RWPE1 (cell line): ENCODE measurements around the gene ZNF208.

Experiments used
- CTCF ChIA-PET: fragments of 350-600 bp; sonication (Branson Sonifier 250); formaldehyde crosslinking; extraction: SDS; loops from one replicate; lab custom pipeline; 2021; lab: Yijun Ruan, JAX
- POLR2A ChIA-PET: fragments of 400-600 bp; formaldehyde crosslinking; extraction: SDS; loops from one replicate; lab custom pipeline; 2020; ENCODE audit warnings: antibody characterized with exemption; ENCODE audit not compliant: low non-redundant PET; lab: Yijun Ruan, JAX
- DNase-seq: peaks from one replicate; pipeline ENCODE4 v3.0.0; 2012; ENCODE audit warnings: low spot score
- H3K27ac ChIP-seq: fragments of 450-650 bp; 2 replicates; pipeline ENCODE4 v1.5.1; 2017
- TF ChIP-seq, protein P1 (sequence below): fragments of 450-650 bp; conservative IDR thresholded peaks from 2 replicates; pipeline ENCODE4 v1.5.1; 2017; ENCODE audit warnings: low read depth, mild to moderate bottlenecking

ZNF208 gene

DNA sequence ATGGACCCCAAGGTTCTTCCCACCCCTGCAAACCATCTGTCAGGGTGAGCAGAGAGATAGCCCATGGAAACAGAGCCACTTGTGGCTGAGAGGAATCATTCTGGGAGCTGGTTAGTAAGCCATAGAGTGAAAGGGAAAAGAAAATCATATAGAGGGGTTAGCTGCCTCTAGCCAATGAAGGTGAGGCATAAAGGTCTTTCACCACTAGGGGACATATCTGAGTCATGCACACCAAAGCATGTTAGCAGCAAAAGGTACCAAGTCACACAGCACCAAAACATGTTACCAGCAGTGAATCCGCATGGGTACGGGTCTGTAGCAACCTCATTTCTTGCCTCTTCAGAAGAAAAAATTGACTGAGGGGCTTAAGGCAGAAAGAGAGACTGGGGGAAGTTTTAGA is 98.1 kb downstream of the ZNF208 start:
- H3K27ac ChIP-seq: no peak overlapping the region
- TF ChIP-seq, protein P1, sequence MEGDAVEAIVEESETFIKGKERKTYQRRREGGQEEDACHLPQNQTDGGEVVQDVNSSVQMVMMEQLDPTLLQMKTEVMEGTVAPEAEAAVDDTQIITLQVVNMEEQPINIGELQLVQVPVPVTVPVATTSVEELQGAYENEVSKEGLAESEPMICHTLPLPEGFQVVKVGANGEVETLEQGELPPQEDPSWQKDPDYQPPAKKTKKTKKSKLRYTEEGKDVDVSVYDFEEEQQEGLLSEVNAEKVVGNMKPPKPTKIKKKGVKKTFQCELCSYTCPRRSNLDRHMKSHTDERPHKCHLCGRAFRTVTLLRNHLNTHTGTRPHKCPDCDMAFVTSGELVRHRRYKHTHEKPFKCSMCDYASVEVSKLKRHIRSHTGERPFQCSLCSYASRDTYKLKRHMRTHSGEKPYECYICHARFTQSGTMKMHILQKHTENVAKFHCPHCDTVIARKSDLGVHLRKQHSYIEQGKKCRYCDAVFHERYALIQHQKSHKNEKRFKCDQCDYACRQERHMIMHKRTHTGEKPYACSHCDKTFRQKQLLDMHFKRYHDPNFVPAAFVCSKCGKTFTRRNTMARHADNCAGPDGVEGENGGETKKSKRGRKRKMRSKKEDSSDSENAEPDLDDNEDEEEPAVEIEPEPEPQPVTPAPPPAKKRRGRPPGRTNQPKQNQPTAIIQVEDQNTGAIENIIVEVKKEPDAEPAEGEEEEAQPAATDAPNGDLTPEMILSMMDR: no peak
- DNase-seq: no peak
- CTCF ChIA-PET: no interaction called here
- POLR2A ChIA-PET: no interaction called here

DNA sequence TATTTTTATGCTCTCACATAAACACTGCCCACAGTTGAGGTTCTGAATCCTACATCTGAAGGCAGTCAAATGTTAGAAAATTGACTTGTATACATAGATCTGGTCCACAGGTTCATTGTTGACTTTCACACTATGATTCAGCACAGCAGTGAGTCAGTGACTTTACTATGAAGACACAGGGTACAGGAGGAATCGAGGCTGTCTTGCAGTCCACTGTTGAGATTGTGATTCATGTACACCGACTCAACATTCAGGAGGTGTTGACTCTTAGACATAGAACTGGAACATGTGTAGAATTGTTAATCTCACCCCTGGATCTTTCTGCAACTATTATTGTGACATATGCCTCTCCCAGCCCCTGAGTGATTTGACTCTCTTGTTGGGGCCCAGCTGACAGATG is 100.4 kb downstream of the ZNF208 start:
- no peak overlapping the region for H3K27ac ChIP-seq
- DNase-seq: no peak
- CTCF ChIA-PET: no interaction called here
- POLR2A ChIA-PET: no interaction called here
- TF ChIP-seq, protein P1: no peak

DNA sequence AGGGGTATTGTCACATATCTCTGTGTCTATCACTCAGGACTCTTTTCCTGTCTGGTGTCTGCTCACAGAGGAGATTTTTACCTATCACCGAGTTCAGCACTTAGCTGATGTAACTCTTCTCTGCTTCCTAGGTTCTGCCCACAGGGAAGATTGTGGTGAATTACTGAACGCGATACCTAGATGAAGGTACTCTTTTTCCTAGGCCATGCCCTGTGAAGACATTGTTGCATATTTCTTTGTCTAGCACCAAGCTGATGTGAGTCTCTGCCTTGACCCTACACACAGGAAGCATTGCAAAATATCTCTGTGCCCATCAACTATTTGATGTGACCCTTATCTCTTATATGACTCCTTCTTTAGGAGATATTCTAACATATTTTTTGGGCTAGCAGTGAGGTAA is 102.7 kb downstream of the ZNF208 start:
- ChIA-PET POLR2A (no interaction called here), CTCF (no interaction called here)
- DNase-seq: no peak
- no peak overlapping the region for H3K27ac ChIP-seq
- TF ChIP-seq, protein P1: no peak

DNA sequence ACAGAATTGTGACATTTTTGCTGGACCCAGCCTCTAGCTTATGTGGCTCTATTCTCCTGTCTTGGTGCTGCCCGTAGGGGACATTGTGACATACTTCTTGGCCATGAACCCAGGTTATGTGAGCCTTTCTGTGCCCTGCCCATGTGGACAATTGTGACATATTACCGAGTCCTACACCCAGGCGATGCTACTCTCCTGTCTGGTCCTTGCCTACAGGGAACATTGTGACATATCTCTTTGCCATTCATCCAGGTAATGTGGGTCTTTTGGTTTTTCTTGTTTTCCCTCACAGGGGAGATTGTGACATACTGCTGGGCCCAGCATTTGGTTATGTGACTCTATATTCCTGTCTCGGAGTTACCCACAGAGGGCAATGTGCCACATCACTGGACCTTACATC is 103.2 kb downstream of the ZNF208 start:
- H3K27ac ChIP-seq: no peak overlapping the region
- no peak for DNase-seq
- TF ChIP-seq, protein P1: no peak
- CTCF ChIA-PET: no interaction called here
- POLR2A ChIA-PET: no interaction called here

DNA sequence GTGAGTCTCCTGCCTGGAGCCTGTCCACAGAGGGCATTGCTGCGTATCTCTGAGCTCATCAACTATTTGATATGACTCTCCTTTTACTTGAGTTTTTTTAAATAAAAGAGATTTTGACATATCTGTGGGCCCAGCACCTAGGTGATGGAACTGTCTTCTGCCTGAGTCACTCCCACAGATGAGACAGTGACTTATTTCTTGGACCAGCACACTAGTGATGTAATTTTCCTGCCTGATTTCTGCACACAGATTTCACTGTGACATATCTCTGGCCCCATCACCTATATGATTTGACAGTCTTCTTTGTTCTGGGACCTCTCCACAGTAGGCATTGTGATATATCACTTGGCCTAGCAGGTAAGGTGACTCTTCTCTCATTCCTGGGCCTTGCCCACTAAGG is 108.2 kb downstream of the ZNF208 start:
- TF ChIP-seq, protein P1: no peak
- ChIA-PET POLR2A (no interaction called here), CTCF (no interaction called here)
- H3K27ac ChIP-seq: no peak overlapping the region
- DNase-seq: no peak

DNA sequence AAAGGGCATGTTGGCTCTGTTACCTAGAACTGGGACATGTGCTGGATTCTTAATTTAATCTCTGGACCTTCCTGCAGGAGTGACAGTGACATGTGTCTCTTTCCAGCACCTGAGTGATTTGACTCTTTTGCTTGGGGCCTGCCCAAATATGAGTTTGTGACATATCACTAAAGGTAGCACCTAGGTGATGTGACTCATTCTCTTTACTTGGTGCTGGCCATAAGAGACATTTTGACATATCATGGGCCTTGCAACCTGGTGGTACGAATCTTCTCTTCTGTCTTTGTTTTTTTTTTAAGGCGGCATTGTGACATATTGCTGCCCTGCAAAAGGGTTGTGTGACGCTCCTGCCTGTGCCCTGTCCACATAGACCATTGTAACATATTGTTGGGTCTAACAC is 108.9 kb downstream of the ZNF208 start:
- no peak overlapping the region for H3K27ac ChIP-seq
- DNase-seq: no peak
- CTCF ChIA-PET: no interaction called here
- TF ChIP-seq, protein P1: no peak
- POLR2A ChIA-PET: no interaction called here

DNA sequence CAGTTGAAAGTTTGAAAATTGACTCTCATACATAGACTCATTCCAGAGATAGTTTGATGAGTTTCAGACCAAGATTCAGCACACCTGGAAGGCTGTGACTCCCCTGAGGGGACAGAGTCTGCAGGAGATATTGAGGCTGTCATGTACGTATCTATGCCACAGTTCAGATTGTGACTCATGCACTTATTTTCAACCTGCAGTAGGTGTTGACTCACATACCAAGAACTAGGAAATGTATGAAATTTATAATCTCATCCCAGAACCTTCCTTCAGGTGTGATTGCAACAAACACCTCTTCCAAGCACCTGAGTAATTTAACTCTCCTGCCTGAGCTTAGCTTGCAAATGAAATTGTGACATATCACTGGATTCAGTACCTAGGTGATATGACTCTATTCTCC is 110.3 kb downstream of the ZNF208 start:
- ChIA-PET POLR2A (no interaction called here), CTCF (no interaction called here)
- no peak overlapping the region for H3K27ac ChIP-seq
- DNase-seq: no peak
- TF ChIP-seq, protein P1: no peak
